ENCODE data around the gene ABCB7.

DNA sequence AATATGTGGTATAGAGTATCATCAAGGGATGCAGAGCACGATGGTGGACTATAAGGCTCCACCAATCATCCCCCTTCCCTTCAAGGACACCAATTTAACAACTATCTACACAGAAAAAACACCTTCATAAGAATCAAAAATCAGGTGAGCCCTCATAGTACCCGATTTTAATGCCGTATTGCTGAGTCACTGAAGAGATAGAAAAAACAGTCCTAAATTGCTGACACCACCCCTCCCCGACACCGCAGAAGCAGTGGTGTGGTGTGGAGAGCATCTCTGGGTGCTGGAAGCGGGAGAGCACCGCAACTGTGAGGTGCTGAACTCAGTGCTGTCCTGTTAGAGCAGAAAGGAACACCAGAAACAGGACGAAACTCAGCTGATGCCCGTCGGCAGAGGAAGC, 49.3 kb downstream of the ABCB7 start:
- TF ChIP-seq, protein P1, sequence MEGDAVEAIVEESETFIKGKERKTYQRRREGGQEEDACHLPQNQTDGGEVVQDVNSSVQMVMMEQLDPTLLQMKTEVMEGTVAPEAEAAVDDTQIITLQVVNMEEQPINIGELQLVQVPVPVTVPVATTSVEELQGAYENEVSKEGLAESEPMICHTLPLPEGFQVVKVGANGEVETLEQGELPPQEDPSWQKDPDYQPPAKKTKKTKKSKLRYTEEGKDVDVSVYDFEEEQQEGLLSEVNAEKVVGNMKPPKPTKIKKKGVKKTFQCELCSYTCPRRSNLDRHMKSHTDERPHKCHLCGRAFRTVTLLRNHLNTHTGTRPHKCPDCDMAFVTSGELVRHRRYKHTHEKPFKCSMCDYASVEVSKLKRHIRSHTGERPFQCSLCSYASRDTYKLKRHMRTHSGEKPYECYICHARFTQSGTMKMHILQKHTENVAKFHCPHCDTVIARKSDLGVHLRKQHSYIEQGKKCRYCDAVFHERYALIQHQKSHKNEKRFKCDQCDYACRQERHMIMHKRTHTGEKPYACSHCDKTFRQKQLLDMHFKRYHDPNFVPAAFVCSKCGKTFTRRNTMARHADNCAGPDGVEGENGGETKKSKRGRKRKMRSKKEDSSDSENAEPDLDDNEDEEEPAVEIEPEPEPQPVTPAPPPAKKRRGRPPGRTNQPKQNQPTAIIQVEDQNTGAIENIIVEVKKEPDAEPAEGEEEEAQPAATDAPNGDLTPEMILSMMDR (optimal IDR thresholded peaks at IDR 0.05 in 1 of 3, IDR thresholded peaks at IDR 0.05 in 1 of 3, conservative IDR thresholded peaks at IDR 0.05 in 1 of 3; ENCODE audit: extremely low read depth in 1 of 3, insufficient read depth in 2 of 3, low read length in 3 of 3): no peak
- TF ChIP-seq EZH2 (IDR thresholded peaks at IDR 0.05; ENCODE audit: low read length): no peak

Data from keratinocyte (primary cell).